Smooth muscle cell (in vitro differentiated cells): ENCODE data around the gene CDH4. TPM values are rescaled to one million over a fixed set of nuclear protein-coding genes. Genes with fewer than 3 reads are reported as not detected.

Source experiments
- DNase-seq: peaks from one replicate; lab custom pipeline; 2025; ENCODE audit not compliant: unreplicated experiment; lab: John Stamatoyannopoulos, UW
- H2AFZ ChIP-seq: fragments of 200-600 bp; sonication (generic); 2 replicates; pipeline ENCODE4 v1.6.0; 2016; ENCODE audit warnings: antibody characterized with exemption, low read depth, mild to moderate bottlenecking
- H3F3A ChIP-seq: fragments of 200-600 bp; sonication (generic); 2 replicates; pipeline ENCODE4 v1.6.0; 2017; ENCODE audit warnings: antibody characterized with exemption, low read depth
- H3K27ac ChIP-seq: fragments of 200-600 bp; sonication (generic); 2 replicates; pipeline ENCODE4 v1.5.1; 2016; ENCODE audit warnings: low read depth, mild to moderate bottlenecking
- H3K27me3 ChIP-seq: fragments of 200-600 bp; sonication (generic); 2 replicates; pipeline ENCODE4 v1.6.1; 2016; ENCODE audit warnings: low read depth, mild to moderate bottlenecking
- H3K36me3 ChIP-seq: fragments of 200-600 bp; sonication (generic); 2 replicates; pipeline ENCODE4 v1.5.1; 2016; ENCODE audit warnings: low read depth
- H3K4me1 ChIP-seq: fragments of 200-600 bp; sonication (generic); 2 replicates; pipeline ENCODE4 v1.5.1; 2016; ENCODE audit warnings: low read depth
- H3K4me2 ChIP-seq: fragments of 200-600 bp; sonication (generic); 2 replicates; pipeline ENCODE4 v1.6.0; 2016; ENCODE audit warnings: mild to moderate bottlenecking
- H3K4me3 ChIP-seq: fragments of 200-600 bp; sonication (generic); 2 replicates; pipeline ENCODE4 v1.5.1; 2016; ENCODE audit warnings: mild to moderate bottlenecking
- H3K79me2 ChIP-seq: fragments of 200-600 bp; sonication (generic); 2 replicates; pipeline ENCODE4 v1.6.0; 2016; ENCODE audit warnings: low read depth, mild to moderate bottlenecking
- H3K9ac ChIP-seq: fragments of 200-600 bp; sonication (generic); 2 replicates; pipeline ENCODE4 v1.6.0; 2016; ENCODE audit warnings: low read depth
- H3K9me3 ChIP-seq: fragments of 200-600 bp; sonication (generic); replicated peaks from 2 replicates; pipeline ENCODE4 v1.5.1; 2016; ENCODE audit warnings: low read depth
- H4K20me1 ChIP-seq: fragments of 200-600 bp; sonication (generic); 2 replicates; pipeline ENCODE4 v1.6.0; 2016; ENCODE audit warnings: low read depth
- CTCF ChIP-seq: fragments of 200-600 bp; sonication (generic); IDR thresholded peaks from 2 replicates; pipeline ENCODE4 v1.5.1; 2017; ENCODE audit warnings: borderline replicate concordance, mild to moderate bottlenecking, antibody characterized with exemption; ENCODE audit not compliant: insufficient read depth, poor library complexity, severe bottlenecking
- WGBS: methylation state at CpG from one replicate; pipeline ENCODE4 v1.1.7; 2016; ENCODE audit warnings: low lambda C conversion rate; 5-methylcytosine and 5-hydroxymethylcytosine counted together
- polyA plus RNA-seq: library from polyadenylated mRNA; unstranded; fragments of >200 nt; fragmentation: Nextera tagmentation; extraction: Ambion mirVana; gene quantifications from 2 replicates; pipeline ENCODE4 v1.2.1, GENCODE V29; 2016
- total RNA-seq: library from RNA; depleted of rRNA; stranded (reverse); fragments of >200 nt; gene quantifications from 2 replicates; pipeline ENCODE4 v1.2.3, GENCODE V29; 2014

Gene CDH4
- total and polyA plus RNA-seq, 2 experiments from 2014 or later: 0.03 to 0.04 TPM

GRCh38 chr20:61593516-61593915, 341.5 kb downstream of the CDH4 start:
- Histone ChIP-seq H3K36me3 (no peaks in the 10 kb centered on the region), H3K79me2 (no peaks in the 10 kb centered on the region), H3K9ac (no peak overlapping the region), H3K4me2 (no peak overlapping the region), H3K4me3 (no peak overlapping the region), H3K9me3 (peaks cover 3% of the 10 kb centered on the region), H3K27ac (no peak overlapping the region), H3F3A (no peaks in the 10 kb centered on the region), H3K4me1 (peaks cover 16% of the 10 kb centered on the region), H3K27me3 (no peaks in the 10 kb centered on the region), H2AFZ (no peak overlapping the region), H4K20me1 (no peaks in the 10 kb centered on the region)
- TF ChIP-seq CTCF: no peak
- 93% methylated on average over 7 of the region's 7 CpGs for WGBS
- no peak for DNase-seq

GRCh38 chr20:61594198-61594597, 342.1 kb downstream of the CDH4 start:
- TF ChIP-seq CTCF: no peak
- H3K4me3 ChIP-seq: no peak overlapping the region
- no peaks in the 10 kb centered on the region for H3K36me3 ChIP-seq
- no peak overlapping the region for H3K27ac ChIP-seq
- H3K4me2 ChIP-seq: no peak overlapping the region
- no peaks in the 10 kb centered on the region for H3F3A ChIP-seq
- 93% methylated on average over 8 of the region's 8 CpGs for WGBS
- H2AFZ ChIP-seq: no peak overlapping the region
- no peaks in the 10 kb centered on the region for H3K27me3 ChIP-seq
- H3K9me3 ChIP-seq: peaks cover 3% of the 10 kb centered on the region
- DNase-seq: no peak
- no peaks in the 10 kb centered on the region for H3K79me2 ChIP-seq
- peaks cover 9% of the 10 kb centered on the region for H3K4me1 ChIP-seq
- H4K20me1 ChIP-seq: no peaks in the 10 kb centered on the region
- H3K9ac ChIP-seq: no peak overlapping the region

- no peak overlapping the region for H3K27ac ChIP-seq
- H3F3A ChIP-seq: no peaks in the 10 kb centered on the region
- no peaks in the 10 kb centered on the region for H4K20me1 ChIP-seq
- H3K4me3 ChIP-seq: no peak overlapping the region
- H3K36me3 ChIP-seq: no peaks in the 10 kb centered on the region
- no peaks in the 10 kb centered on the region for H3K27me3 ChIP-seq
- DNase-seq: no peak
- H3K9me3 ChIP-seq: peaks cover 3% of the 10 kb centered on the region
- H3K79me2 ChIP-seq: no peaks in the 10 kb centered on the region
- H3K4me2 ChIP-seq: no peak overlapping the region
- no peak for TF ChIP-seq CTCF
- no peak overlapping the region for H3K9ac ChIP-seq
- no peaks in the 10 kb centered on the region for H3K4me1 ChIP-seq
- H2AFZ ChIP-seq: no peak overlapping the region
- WGBS: 90% methylated on average over 13 of the region's 13 CpGs
Measured at GRCh38 chr20:61595216-61595615, 343.2 kb downstream of the CDH4 start.

- no peak overlapping the region for H3K27ac ChIP-seq
- 88% methylated on average over 8 of the region's 8 CpGs for WGBS
- no peak overlapping the region for H3K4me3 ChIP-seq
- no peak overlapping the region for H3K9ac ChIP-seq
- TF ChIP-seq CTCF: no peak
- no peak overlapping the region for H2AFZ ChIP-seq
- H3K4me2 ChIP-seq: no peak overlapping the region
- H3K9me3 ChIP-seq: peaks cover 3% of the 10 kb centered on the region
- H3F3A ChIP-seq: no peaks in the 10 kb centered on the region
- H3K36me3 ChIP-seq: no peaks in the 10 kb centered on the region
- no peaks in the 10 kb centered on the region for H3K79me2 ChIP-seq
- DNase-seq: no peak
- no peaks in the 10 kb centered on the region for H3K4me1 ChIP-seq
- H4K20me1 ChIP-seq: no peaks in the 10 kb centered on the region
- H3K27me3 ChIP-seq: no peaks in the 10 kb centered on the region
Measured at GRCh38 chr20:61596687-61597330, 344.7 kb downstream of the CDH4 start.
